Stomach (tissue), 4 donors: Measurements from ENCODE around the gene MED15.

Experiments
- EP300 ChIP-seq: sonication (generic); formaldehyde crosslinking; IDR thresholded peaks from one replicate; pipeline ENCODE4 v1.6.1; 2017; ENCODE audit warnings: antibody characterized with exemption
- POLR2A ChIP-seq, 4 donors: fragments of 450-650 bp; IDR thresholded peaks; one replicate each; pipeline ENCODE4 v1.6.1; 2016; ENCODE audit warnings: antibody characterized with exemption in 4 of 4, control low read depth in 2 of 4, mild to moderate bottlenecking in 1 of 4, moderate library complexity in 1 of 4
- POLR2AphosphoS5 ChIP-seq, 3 donors: sonication (generic); formaldehyde crosslinking; IDR thresholded peaks; one replicate each; pipeline ENCODE4 v1.6.1; 2016; ENCODE audit warnings: antibody characterized with exemption in 3 of 3
- TF ChIP-seq, protein P1 (sequence below), 7 experiments: fragments of 450-650 bp in 4 of 7; fragments of 200-600 bp in 3 of 7; sonication (generic) in 3 of 7; IDR thresholded peaks; one replicate each; pipeline ENCODE4 v1.5.1; 2016 to 2019; ENCODE audit warnings: antibody characterized with exemption in 7 of 7, control low read depth in 2 of 7, mild to moderate bottlenecking in 1 of 7

DNA sequence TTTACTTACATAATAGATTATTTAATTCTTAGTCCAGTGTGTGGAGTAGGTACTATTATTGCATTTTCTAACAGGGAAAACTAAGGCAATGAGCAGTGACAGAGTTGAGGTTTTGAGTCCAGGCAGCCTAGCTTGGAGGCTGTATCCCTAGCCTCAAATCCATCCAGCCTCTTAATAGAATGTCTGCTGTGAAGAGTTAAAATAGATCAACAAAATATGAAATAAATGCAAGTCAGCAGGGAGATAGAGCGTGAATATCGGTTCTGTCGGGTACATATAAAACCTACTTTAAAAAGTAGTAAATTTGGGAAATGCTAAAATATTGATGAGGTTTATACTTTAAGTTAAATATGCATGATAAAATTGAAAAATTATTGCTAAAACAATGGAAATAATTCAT is 53.3 kb downstream of the MED15 start:
- no peak for TF ChIP-seq POLR2AphosphoS5 (IDR thresholded peaks at IDR 0.05)
- TF ChIP-seq, protein P1, sequence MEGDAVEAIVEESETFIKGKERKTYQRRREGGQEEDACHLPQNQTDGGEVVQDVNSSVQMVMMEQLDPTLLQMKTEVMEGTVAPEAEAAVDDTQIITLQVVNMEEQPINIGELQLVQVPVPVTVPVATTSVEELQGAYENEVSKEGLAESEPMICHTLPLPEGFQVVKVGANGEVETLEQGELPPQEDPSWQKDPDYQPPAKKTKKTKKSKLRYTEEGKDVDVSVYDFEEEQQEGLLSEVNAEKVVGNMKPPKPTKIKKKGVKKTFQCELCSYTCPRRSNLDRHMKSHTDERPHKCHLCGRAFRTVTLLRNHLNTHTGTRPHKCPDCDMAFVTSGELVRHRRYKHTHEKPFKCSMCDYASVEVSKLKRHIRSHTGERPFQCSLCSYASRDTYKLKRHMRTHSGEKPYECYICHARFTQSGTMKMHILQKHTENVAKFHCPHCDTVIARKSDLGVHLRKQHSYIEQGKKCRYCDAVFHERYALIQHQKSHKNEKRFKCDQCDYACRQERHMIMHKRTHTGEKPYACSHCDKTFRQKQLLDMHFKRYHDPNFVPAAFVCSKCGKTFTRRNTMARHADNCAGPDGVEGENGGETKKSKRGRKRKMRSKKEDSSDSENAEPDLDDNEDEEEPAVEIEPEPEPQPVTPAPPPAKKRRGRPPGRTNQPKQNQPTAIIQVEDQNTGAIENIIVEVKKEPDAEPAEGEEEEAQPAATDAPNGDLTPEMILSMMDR (IDR thresholded peaks at IDR 0.05): no peak
- TF ChIP-seq POLR2A (IDR thresholded peaks at IDR 0.05): no peak
- TF ChIP-seq EP300: no peak
